GM18498 (cell line): ENCODE data around the gene TCF23.

ENCODE experiments used
- ATAC-seq: cut with Tn5 transposase; IDR thresholded peaks from one replicate; pipeline ENCODE4 v1.9.1; 2021; ENCODE audit warnings: mild to moderate bottlenecking, moderate library complexity; ENCODE audit not compliant: unreplicated experiment

TCF23 gene

GRCh38 chr2:27127883-27128667, 20.7 kb upstream of the TCF23 start:
- no peak for ATAC-seq

DNA sequence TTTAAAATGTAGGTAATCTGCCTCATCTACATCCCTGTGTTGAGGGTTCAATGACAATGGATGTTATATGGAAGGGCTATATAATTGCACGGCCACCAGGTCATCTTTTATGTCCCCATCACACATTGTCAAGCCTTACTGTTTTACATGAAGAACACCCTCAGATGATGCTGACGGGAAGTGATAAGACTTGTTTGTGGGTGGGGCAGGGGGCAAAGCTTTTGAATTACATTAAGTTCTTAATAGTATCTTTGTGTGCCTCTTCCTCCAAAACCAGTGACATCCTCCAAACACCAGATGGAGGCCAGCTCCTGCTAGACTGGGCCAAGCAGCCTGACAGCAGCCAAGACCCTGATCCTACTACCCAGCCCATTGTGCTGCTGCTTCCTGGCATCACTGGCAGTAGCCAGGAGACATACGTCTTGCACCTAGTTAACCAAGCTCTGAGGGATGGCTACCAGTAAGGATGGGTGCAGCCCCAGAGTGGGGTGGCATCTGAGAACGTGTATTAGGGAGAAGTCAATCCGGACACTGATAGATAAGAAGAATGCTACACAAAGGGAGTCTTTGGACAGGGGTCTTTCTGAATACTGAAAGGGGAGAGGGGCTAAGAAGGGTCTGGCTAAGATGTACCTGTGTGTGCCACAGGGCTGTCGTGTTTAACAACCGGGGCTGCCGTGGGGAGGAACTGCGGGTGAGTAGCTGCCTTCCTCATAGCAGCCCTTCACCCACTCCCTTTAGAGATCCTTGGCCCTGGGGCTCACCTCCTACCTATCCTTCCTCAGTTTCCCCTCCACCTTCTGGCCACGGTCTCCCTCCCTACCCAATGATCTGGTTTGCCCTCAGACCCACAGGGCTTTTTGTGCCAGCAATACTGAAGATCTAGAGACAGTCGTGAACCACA, 19.9 kb upstream of the TCF23 start:
- no peak for ATAC-seq

GRCh38 chr2:27130396-27130795, 18.4 kb upstream of the TCF23 start:
- no peak for ATAC-seq

DNA sequence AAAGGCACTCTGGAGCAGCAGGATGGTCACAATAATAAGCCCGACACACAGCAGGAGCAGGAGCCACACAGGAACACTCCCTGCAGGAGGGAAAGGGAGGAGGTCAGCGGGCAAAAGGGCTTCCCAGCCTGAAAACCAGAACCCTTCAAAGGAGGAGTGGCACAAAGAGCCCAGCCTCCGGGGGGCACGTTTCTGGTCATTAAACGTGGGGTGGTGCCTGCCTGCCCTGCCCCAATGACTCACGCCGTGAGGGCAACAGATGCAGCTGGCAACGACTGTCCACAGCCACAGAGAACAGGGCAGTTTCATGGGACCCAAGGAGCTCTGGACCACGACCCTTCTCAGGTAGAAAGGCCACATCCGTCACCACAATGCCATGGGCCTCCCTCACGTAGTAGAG, 17.4 kb upstream of the TCF23 start:
- ATAC-seq = no peak

GRCh38 chr2:27133195-27133875, 15.5 kb upstream of the TCF23 start:
- no peak for ATAC-seq

- ATAC-seq = peak; percentile 87
These were observed 14.7 kb upstream of the TCF23 start, which contains the start of gene PREB for GRCh38 chr2:27133905-27134780. Gene PREB (minus strand): TSS chr2:27134636. CDS start chr2:27134421, 215 bp downstream.

GRCh38 chr2:27134781-27135477, 13.9 kb upstream of the TCF23 start:
- ATAC-seq = no peak

GRCh38 chr2:27135478-27135955, 13.3 kb upstream of the TCF23 start:
- ATAC-seq = no peak

GRCh38 chr2:27136751-27137150, 12.1 kb upstream of the TCF23 start:
- ATAC-seq = no peak

DNA sequence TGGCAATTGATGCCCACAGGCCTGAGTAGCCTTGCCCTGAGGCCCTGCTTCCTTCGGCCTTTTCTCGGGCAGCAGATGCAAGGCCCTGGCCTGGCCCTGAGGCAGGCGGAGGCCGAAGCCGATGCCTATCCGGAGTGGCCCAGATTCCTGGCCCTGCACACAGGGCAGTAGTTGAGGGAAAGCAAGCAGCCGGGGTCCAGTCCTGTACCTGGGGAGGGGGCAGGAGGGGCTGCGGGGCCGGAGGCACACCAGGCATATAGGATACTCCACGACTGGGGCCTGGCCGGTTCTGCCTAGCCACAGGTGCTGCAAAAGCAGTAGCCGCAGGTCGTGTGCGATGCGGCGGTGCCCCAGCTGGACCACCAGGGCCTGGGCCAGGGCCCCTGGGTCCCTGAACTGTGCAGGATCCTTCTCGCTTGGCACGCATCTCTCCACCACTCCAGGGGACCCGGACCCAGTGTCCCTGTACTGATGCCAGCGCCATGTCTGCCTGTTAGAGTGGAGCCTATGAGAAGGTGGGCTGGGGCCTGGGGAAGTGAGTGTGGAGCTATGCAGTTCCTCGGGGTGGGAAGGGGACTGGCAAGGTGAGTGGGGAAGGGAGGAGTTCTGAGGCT, 11.4 kb upstream of the TCF23 start:
- ATAC-seq = no peak

GRCh38 chr2:27138111-27138510, 10.7 kb upstream of the TCF23 start:
- no peak for ATAC-seq

- no peak for ATAC-seq
These were observed 9.5 kb upstream of the TCF23 start, which contains the start of gene PRR30 for GRCh38 chr2:27139310-27139709. Gene PRR30 (minus strand): TSS chr2:27139410. CDS start chr2:27138329, 1,081 bp downstream.

DNA sequence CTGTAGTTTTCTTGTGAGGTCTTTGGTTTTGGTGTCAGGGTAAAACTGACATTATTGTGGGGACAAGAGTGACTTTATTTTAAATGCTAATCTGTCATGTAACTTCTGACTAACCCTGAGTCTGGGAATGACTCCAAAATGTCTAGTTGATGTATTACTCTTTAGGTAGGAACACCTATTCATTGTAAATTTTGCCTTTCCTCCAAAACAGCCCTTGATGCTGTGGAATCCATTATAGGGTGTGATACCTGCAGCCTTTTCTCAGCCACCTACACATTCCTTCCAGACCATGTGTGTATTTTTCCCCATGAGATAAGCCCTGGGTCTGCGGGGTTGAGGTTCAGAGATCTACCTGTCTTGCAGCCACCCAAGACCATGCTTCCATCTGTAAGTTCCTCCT, 5.5 kb upstream of the TCF23 start:
- ATAC-seq = no peak

DNA sequence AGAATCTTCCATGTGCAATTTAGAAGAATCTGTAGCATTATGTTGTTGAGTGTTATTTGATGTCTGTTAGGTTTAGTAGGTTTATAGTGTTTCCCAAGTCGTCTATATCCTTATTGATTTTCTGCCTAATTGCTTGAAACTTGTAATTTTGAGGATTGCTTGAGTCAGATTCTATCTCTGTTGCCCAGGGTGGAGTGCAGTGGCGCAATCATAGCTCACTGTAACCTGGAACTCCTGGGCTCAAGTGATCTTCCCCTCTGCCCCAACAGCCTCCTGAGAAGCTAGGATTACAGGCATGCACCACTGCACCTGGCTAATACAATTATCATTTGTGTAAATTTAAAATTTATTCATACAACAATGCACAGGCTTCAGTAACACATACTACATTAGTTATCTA, 3.1 kb upstream of the TCF23 start:
- ATAC-seq = no peak

DNA sequence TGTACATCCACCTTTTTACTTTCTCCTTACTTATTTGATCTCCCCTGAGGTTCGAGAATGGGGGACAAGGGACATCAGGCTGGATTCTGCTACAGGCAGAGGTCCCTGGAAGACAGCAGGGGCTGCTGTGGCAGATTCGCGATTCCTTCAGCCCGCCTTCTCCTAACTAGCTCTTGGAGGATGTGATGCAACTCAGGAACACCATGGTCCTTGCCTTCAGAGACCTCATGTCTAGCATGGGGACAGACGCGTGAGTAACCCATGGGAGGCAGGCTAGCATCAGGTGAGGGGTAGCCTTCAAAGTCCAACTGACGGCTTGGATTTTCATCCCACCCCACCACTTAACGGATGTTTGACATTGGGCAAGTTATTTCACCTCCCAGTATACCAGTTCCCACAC, 869 bp upstream of the TCF23 start:
- ATAC-seq = no peak

- ATAC-seq = no peak
These were observed 984 bp downstream of the TCF23 start for GRCh38 chr2:27149570-27150405.

GRCh38 chr2:27150639-27151230, 1.9 kb downstream of the TCF23 start:
- ATAC-seq = no peak
